ENCODE results near the gene ZNF285. TPM values are rescaled to one million over a fixed set of nuclear protein-coding genes. Genes with fewer than 3 reads are reported as not detected.
"Not testable (repeated sequence)": the region's sequence is repeated elsewhere in the genome, so short reads cannot be mapped to it uniquely, and the experiment has no call there.

Gene ZNF285
- total RNA-seq, result 0.70 TPM

DNA sequence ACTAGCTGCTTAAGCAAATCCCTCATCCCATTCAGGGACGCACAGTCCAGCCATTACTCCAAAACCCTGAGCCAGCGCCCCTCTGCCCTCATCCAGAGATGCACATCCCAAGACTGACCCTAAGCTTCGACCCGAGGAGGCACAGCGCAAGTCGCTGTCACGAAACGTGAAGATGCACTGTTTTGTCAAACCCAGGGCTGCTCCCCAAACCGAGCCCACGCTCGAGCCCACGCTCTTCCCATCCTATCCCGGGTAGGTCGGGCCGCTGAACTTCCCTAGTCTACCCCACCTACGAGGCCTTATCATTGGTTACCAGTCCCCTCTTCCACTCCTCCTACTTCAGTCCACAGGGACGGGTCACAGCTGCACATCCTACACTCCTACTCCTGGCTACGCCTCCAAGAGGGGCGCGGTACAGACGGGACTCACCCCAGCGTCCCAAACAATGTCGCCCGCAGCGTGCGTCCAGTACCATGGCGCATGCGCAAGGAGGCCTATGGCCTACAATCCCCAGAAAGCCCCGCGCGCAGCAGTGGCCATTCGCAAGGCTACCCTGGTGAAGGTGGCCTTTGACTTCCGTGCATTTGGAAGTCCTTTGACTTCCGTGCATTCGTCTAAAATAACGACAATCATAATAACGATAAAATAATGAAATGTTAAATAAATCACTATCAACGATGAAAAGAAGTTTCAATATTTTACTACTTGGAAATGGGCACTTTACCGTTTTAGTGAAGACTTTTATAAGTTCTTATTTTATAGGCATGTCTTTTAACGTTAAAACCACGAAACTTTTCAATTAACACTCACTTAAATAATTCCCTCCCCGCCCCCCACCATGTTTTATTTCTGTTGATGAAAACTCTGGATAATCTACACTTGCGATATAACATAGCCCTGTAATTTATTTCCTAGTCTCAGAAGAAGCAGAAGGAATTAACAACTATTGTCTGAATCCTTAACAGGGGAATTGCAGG is at the start of gene ZNF285:
ZNF285 (minus strand) TSS at position 470 of the 977 bp plus-strand sequence. CDS start 4,395 bp downstream, outside the sequence.
- DNase-seq (ENCODE audit: low spot score), result peak; percentile 90
- peak; percentile 99 for ATAC-seq

DNA sequence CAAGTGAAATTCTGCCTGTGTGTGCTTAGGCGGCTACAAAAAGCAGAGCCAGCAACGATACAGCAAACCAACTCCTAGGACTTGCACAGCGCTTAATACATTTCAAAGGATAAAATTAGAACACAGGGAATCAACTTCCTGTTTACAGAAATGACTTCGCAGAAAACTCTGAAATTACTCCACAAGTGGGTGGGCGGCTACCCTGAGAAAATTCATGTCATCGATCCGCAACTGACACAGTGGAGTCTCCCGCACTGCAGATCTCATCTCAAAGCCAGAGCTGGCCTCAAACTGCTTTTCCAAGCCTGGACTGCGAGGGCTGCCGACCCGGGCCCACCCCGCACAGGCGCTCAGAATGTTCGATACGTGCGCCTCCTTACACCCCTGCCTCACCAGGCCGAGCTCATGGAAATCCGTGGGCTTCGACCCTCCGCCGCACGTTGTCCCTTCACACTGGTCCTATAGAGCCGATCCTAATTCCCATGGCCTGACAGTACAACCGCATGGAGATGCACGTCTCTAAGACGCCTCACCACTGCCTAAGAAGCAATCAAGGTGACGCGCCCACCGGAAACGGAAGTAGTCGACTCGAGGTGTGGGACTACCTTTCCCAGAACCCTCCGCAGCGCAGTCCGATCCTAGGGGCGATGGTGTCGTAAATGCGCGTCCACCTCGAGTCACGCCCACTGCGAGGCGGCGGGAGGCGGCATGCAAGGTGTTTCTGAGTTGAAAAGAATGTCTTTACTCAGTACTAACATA is 46.7 kb upstream of the ZNF285 start, which contains the start of gene ZNF229:
ZNF229 (minus strand) TSS at position 557 of the 759 bp plus-strand sequence. CDS start 5,625 bp downstream, outside the sequence.
- DNase-seq (ENCODE audit: low spot score), result peak; percentile 79
- ATAC-seq, result peak; percentile 94

DNA sequence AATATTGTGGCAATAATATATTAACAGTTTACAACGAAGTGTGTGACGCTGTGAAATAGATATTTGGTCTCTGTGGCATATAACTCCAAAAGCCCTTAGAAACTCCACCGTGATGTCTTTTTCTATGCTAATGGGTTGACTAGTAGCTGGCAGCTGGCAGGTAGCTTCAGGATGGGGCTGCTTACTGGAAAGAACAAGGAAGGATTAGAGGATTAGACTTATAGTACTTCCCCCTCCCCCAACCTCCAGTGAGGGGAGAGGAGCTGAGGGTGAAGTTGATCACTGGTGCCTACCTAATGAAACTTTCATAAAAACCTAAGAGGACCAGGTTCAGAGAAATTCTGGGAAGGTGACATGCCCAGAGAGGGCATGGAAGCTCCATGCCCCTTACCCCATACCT is 37.0 kb upstream of the ZNF285 start:
- DNase-seq (ENCODE audit: low spot score) (no peak), ATAC-seq (no peak)

DNA sequence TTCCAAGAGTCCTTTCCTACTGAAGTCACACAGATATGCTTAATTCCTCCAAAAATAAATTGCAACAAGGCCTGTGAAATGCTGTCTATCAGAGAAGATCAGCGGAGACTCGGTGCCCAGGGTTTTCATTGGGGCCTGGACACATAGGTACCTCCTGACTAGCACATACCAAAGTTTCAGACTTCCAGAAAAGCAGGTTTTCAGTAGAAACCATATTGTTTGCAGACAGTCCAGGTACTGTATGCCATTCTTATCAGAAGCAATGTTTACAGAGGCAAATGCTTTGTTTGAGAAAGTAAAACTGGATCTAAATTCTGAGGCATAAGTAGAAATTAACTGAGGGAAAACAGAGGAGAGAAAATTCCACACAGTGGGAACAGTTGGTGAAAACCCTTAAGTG is 34.0 kb upstream of the ZNF285 start:
- DNase-seq (ENCODE audit: low spot score) (no peak), ATAC-seq (no peak)

DNA sequence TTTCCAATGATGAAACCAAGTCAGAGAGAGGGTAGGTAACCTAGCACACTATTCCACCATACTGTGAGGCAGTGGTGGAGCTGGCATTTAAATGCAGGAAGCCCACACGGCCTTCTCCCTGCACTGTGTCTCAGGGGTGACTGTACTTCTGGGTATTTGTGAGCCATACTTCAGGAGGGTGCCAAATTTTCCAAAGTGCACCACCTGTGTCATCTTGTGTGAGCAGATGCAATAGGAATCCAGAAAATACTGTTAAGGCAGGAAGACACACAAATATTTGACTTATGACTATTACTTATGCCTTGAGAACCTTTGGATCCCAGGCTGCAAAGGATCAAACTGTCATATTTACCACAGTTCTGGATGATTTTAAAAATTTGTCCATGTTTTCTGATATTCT is 29.5 kb upstream of the ZNF285 start:
- ATAC-seq (no peak), DNase-seq (ENCODE audit: low spot score) (no peak)

GRCh38 chr19:44415553-44415952 is 14.1 kb upstream of the ZNF285 start:
- not testable (repeated sequence) for ATAC-seq

DNA sequence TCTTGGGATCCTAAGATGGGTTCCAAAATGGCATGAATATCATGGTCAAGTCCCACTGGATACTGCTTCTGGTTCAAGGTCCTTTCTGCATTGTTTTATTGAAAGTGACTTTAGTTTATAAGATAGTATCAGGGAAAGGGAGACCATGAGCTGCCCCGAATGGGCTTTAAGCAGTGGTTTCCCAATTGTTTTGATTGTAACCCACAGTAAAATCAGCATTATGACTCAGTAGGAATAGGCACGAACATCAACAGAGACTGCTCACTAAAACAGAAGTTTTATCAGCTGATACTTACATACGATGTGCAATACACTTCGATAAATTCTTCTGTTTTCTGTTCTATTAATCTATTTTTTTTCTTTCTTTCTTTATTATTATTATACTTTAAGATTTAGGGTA is 12.1 kb downstream of the ZNF285 start:
- DNase-seq (ENCODE audit: low spot score); ATAC-seq: not testable (repeated sequence)

More at GRCh38 chr19:44415553-44415952, 14.1 kb upstream of the ZNF285 start:
- DNase-seq (ENCODE audit: low spot score), result not testable (repeated sequence)

DNA sequence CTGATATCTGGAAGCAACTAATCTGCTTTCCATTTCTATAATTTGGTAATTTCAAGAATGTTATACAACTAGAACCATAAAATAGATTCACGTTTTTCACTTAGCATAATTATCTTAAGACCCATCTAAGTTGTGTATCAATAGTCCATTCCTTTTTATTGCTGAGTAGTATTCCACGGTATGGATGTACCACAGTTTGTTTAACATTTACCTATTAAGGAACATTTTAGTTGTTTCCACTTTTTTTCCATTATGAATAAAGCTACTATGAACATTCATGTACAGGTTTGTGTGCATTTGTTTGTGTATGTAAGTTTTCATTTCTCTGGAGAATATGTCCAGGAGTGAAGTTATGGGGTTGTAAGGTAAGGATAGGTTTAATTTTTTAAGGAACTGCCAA is 26.6 kb downstream of the ZNF285 start:
- ATAC-seq, result no peak
- DNase-seq (ENCODE audit: low spot score), result no peak

GRCh38 chr19:44371815-44372480 is 29.5 kb downstream of the ZNF285 start:
- no peak for ATAC-seq

GRCh38 chr19:44367024-44367423 is 34.4 kb downstream of the ZNF285 start:
- DNase-seq (ENCODE audit: low spot score), result no peak

More at GRCh38 chr19:44371815-44372480, 29.5 kb downstream of the ZNF285 start:
- no peak for DNase-seq (ENCODE audit: low spot score)

DNA sequence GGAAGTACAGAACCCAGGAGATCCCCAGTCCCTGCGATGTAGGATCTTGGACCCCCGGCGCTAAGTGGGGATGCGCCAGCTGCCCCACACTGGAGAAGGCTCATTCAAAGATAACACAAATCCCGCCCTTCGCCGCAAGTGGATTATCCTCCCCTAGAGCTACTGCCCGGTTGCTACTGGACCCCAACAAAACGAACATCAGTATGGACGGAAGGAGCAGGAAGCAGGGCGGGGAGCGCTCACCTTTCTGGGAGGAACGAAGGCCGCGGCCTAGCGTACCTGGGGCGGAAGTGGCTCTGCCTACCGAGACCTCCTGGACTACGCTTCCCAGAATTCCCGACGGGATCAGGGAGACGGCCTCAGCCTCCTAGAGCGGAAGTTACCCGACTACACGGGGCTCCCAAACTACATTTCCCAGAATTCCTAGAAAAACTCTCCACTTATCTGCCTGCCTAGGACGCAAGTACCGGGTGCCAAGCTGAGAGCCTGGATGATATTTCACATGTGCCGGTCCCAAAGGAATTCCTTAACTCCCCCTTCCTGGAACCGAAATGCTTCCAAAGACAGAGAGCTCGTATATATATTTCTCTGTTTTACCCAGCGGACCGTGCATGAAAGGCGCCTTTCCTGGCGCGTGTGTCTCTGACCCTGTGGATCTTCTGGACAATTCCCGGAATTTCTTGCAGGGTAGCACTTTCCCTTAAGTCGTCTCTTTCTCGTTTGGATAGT is 44.9 kb downstream of the ZNF285 start, which contains the start of gene ZNF112:
ZNF112 (minus strand) TSS at position 298 of the 729 bp plus-strand sequence. CDS start 16,141 bp downstream, outside the sequence.
- DNase-seq (ENCODE audit: low spot score), result peak; percentile 94
- ATAC-seq, result peak; percentile 100

More at GRCh38 chr19:44367024-44367423, 34.4 kb downstream of the ZNF285 start:
- no peak for ATAC-seq

DNA sequence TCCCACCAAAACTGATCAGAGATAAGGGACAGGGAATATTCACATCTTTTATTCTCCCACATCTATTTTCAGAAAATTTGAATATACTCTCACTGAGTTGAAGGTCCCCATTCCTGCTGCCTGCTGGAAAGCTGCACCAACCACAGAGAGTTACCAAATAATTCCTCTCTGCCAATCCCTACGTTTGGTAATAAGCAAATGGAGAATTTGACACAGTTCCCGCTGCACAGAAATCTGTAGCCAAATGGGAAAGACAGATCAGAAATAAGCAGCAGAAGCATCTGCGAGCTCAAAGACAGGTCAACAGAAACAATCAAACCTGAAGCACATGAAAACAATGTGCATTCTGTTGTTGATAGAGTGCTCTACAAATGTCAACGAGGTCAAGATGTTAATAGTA is 54.9 kb downstream of the ZNF285 start:
- DNase-seq (ENCODE audit: low spot score) (no peak), ATAC-seq (no peak)

- DNase-seq (ENCODE audit: low spot score) (no peak), ATAC-seq (no peak)
Observed at GRCh38 chr19:44345959-44346358, 55.4 kb downstream of the ZNF285 start.

DNA sequence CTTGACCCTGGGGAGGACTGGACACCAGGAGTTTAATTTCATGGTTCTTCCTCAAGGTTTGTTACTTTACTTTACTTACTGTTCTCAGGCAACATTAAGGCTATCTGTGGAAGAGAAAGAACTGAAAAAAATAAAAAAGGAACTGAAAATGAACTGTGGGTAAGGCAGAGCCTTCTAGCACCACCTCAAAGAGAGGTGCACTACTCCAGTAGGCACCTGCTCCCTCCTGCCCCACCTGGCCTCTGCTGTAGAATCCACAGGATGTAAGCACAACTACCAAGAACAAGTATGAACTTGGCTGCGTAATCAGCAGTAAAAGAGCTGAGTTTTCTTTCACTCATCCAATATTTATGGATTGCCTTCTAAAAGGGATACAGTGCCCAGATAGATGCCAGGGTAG is 57.2 kb downstream of the ZNF285 start:
- no peak for DNase-seq (ENCODE audit: low spot score)
- ATAC-seq, result no peak

GRCh38 chr19:44341794-44342193 is 59.6 kb downstream of the ZNF285 start:
- DNase-seq (ENCODE audit: low spot score) (no peak), ATAC-seq (no peak)

DNA sequence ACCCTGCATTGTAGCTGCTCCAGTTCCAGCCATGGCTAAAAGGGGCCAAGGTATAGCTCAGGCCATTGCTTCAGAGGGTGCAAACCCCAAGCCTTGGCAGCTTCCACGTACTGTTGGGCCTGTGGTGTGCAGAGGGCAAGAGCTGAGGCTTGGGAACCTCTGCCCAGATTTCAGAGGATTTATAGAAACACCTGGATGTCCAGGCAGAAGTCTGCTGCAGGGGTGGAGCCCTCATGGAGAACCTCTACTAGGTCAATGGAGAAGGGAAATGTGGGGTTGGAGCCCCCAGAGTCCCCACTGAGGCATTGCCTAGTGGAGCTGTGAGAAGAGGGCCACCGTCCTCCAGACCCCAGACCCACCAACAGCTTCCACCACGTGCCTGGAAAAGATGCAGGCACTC is 66.8 kb downstream of the ZNF285 start:
- ATAC-seq; DNase-seq (ENCODE audit: low spot score): not testable (repeated sequence)

All from left lobe of liver (tissue), 2 donors.